Measurements from ENCODE around the gene FAM217A. TPM values are rescaled to one million over a fixed set of nuclear protein-coding genes. Genes with fewer than 3 reads are reported as not detected.

FAM217A gene
- polyA plus RNA-seq, 1 donor (not counting 4 experiments of a cell fraction or from before 2014, with no cell fraction given): not detected

DNA sequence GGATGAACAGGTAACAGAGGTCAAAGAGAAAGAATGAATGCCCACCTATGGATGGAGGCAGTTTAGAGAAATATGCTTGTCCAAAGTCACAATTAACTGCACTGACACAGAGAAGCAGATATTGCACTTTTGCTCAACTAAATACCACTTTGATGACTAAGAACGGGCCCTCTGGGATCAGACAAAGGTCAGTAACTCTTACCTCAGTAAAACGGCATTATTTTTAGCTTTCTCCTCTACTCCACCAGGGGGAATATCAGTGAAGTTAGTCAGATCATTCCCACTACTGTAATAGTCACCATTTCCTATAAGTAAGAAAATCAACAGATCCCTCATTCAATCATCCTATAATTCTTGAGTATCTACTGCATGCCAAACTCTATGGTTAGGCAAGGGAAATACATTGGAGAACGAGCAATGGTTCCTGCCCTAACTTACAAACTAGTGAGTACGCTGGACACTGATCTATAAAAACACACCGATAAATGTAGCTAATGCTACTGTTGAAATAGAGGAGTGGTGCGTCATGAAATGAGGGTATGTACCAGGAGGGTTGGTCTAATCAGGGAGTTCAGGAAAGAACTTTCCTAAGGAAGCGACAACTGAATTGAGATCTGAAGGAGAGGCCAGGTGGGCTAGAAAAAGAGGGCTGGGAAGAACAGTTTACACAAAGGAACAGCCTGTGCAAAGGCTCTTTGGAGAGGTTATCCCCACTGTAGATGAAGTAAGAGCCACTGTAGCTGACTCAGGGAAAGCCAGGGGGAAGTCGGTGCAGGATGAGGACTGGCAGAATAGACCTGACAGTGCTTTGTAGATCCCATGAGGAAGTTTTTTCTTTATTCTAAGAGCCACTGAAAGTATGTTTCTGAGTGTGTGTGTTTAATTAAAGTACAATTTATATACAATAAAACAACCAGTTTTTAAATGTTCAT, 47.3 kb upstream of the FAM217A start:
- Histone ChIP-seq H3K79me2 (ENCODE audit: control insufficient read depth, insufficient read depth, low read length) (no peaks in the 10 kb centered on the region), H2AFZ (ENCODE audit: control insufficient read depth, low read length) (no peak overlapping the region), H3K4me2 (ENCODE audit: control insufficient read depth, extremely low read depth, insufficient read depth, low read depth, low read length) (peak overlapping the region; percentile 19), H3K4me1 (ENCODE audit: control insufficient read depth, extremely low read depth, insufficient read depth, low read length) (peaks cover 11% of the 10 kb centered on the region), H3K9me1 (ENCODE audit: control insufficient read depth, extremely low read depth, insufficient read depth, low read length) (peaks cover 2% of the 10 kb centered on the region), H4K20me1 (ENCODE audit: control insufficient read depth, extremely low read depth, insufficient read depth, low read length) (no peaks in the 10 kb centered on the region), H3K36me3 (ENCODE audit: control insufficient read depth in 2 of 2, extremely low read depth in 1 of 2, insufficient read depth in 2 of 2, low read length in 2 of 2) (peaks cover 10 to 16% of the 10 kb centered on the region in 2 experiments), H3K9ac (ENCODE audit: control insufficient read depth, extremely low read depth, insufficient read depth, low read length) (no peak overlapping the region), H3K27ac (ENCODE audit: control insufficient read depth, insufficient read depth, low read length) (peak overlapping the region; percentile 1), H3K4me3 (ENCODE audit: control insufficient read depth in 2 of 3, extremely low read depth in 1 of 3, insufficient read depth in 2 of 3, low read depth in 1 of 3, low read length in 3 of 3) (no peak overlapping the region), H3K27me3 (ENCODE audit: control insufficient read depth, extremely low read depth, insufficient read depth, low read length) (no peaks in the 10 kb centered on the region), H3K9me3 (ENCODE audit: control insufficient read depth, low read depth, low read length) (no peaks in the 10 kb centered on the region)
- DNase-seq (ENCODE audit: low read depth, low spot score) (no peak), FAIRE-seq (peak; percentile 52)
- dilution Hi-C loops (cut with MboI; ENCODE audit: extremely low pct_ligation_motif_present, low sequenced_read_pairs): no loop called here
- TF ChIP-seq, protein P1, sequence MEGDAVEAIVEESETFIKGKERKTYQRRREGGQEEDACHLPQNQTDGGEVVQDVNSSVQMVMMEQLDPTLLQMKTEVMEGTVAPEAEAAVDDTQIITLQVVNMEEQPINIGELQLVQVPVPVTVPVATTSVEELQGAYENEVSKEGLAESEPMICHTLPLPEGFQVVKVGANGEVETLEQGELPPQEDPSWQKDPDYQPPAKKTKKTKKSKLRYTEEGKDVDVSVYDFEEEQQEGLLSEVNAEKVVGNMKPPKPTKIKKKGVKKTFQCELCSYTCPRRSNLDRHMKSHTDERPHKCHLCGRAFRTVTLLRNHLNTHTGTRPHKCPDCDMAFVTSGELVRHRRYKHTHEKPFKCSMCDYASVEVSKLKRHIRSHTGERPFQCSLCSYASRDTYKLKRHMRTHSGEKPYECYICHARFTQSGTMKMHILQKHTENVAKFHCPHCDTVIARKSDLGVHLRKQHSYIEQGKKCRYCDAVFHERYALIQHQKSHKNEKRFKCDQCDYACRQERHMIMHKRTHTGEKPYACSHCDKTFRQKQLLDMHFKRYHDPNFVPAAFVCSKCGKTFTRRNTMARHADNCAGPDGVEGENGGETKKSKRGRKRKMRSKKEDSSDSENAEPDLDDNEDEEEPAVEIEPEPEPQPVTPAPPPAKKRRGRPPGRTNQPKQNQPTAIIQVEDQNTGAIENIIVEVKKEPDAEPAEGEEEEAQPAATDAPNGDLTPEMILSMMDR (optimal IDR thresholded peaks at IDR 0.05 in 1 of 3, IDR thresholded peaks at IDR 0.05 in 1 of 3, conservative IDR thresholded peaks at IDR 0.05 in 1 of 3; ENCODE audit: extremely low read depth in 1 of 3, insufficient read depth in 2 of 3, low read length in 3 of 3): peak in 2 of 3 experiments; percentile 5 to 30
- TF ChIP-seq EZH2 (IDR thresholded peaks at IDR 0.05; ENCODE audit: low read length): no peak

GRCh38 chr6:4125500-4125899, 46.6 kb upstream of the FAM217A start:
- Histone ChIP-seq H3K4me3 (ENCODE audit: control insufficient read depth in 2 of 3, extremely low read depth in 1 of 3, insufficient read depth in 2 of 3, low read depth in 1 of 3, low read length in 3 of 3) (no peak overlapping the region), H3K4me1 (ENCODE audit: control insufficient read depth, extremely low read depth, insufficient read depth, low read length) (peaks cover 11% of the 10 kb centered on the region), H3K36me3 (ENCODE audit: control insufficient read depth in 2 of 2, extremely low read depth in 1 of 2, insufficient read depth in 2 of 2, low read length in 2 of 2) (peaks cover 10 to 14% of the 10 kb centered on the region in 2 experiments), H2AFZ (ENCODE audit: control insufficient read depth, low read length) (no peak overlapping the region), H4K20me1 (ENCODE audit: control insufficient read depth, extremely low read depth, insufficient read depth, low read length) (no peaks in the 10 kb centered on the region), H3K9me3 (ENCODE audit: control insufficient read depth, low read depth, low read length) (no peaks in the 10 kb centered on the region), H3K27me3 (ENCODE audit: control insufficient read depth, extremely low read depth, insufficient read depth, low read length) (no peaks in the 10 kb centered on the region), H3K9ac (ENCODE audit: control insufficient read depth, extremely low read depth, insufficient read depth, low read length) (no peak overlapping the region), H3K79me2 (ENCODE audit: control insufficient read depth, insufficient read depth, low read length) (no peaks in the 10 kb centered on the region), H3K9me1 (ENCODE audit: control insufficient read depth, extremely low read depth, insufficient read depth, low read length) (peaks cover 2% of the 10 kb centered on the region), H3K27ac (ENCODE audit: control insufficient read depth, insufficient read depth, low read length) (no peak overlapping the region), H3K4me2 (ENCODE audit: control insufficient read depth, extremely low read depth, insufficient read depth, low read depth, low read length) (peak overlapping the region; percentile 19)
- no peak for TF ChIP-seq EZH2 (IDR thresholded peaks at IDR 0.05; ENCODE audit: low read length)
- TF ChIP-seq, protein P1 (optimal IDR thresholded peaks at IDR 0.05 in 1 of 3, IDR thresholded peaks at IDR 0.05 in 1 of 3, conservative IDR thresholded peaks at IDR 0.05 in 1 of 3; ENCODE audit: extremely low read depth in 1 of 3, insufficient read depth in 2 of 3, low read length in 3 of 3): no peak
- FAIRE-seq (no peak), DNase-seq (ENCODE audit: low read depth, low spot score) (no peak)
- dilution Hi-C loops (cut with MboI; ENCODE audit: extremely low pct_ligation_motif_present, low sequenced_read_pairs): no loop called here

Data from keratinocyte (primary cell).